Hair follicular keratinocyte (primary cell): ENCODE measurements around the gene NIBAN1. TPM values are rescaled to one million over a fixed set of nuclear protein-coding genes. Genes with fewer than 3 reads are reported as not detected.

Source experiments
- total RNA-seq: library from RNA; depleted of rRNA; stranded (reverse); fragments of >200 nt; gene quantifications from 2 replicates; pipeline ENCODE4 v1.2.3, GENCODE V29; 2015

NIBAN1 gene
- total RNA-seq: 17.0 and 29.3 TPM in 2 replicates

GRCh38 chr1:184974056-184974836, at the start of gene NIBAN1:
Gene NIBAN1 (minus strand): TSS chr1:184974508. CDS start chr1:184974356, 152 bp downstream.

Other genes starting within 250 kb of the NIBAN1 start
- 23.6 and 26.6 TPM in 2 replicates for gene EDEM3, start 219.7 kb downstream of the NIBAN1 start, total RNA-seq
- 13.3 and 15.5 TPM in 2 replicates for gene RNF2, start 71.0 kb upstream of the NIBAN1 start, total RNA-seq
- 9.1 and 9.3 TPM in 2 replicates for gene TRMT1L, start 182.4 kb upstream of the NIBAN1 start, total RNA-seq
- gene SWT1, start 182.7 kb upstream of the NIBAN1 start, total RNA-seq: 1.7 and 1.9 TPM in 2 replicates